ENCODE results near the gene UROD.

UROD gene

GRCh38 chr1:45008516-45008915, 3.5 kb upstream of the UROD start:
- DNase-seq (ENCODE audit: low spot score), result no peak

GRCh38 chr1:45009296-45009865, 2.7 kb upstream of the UROD start:
- no peak for DNase-seq (ENCODE audit: low spot score)

- DNase-seq (ENCODE audit: low spot score), result no peak
Measured at GRCh38 chr1:45009956-45010854, 1.8 kb upstream of the UROD start.

- peak; percentile 84 for DNase-seq (ENCODE audit: low spot score)
Measured at GRCh38 chr1:45010855-45011811, 921 bp upstream of the UROD start, which contains the start of gene HECTD3. HECTD3 (minus strand) TSS chr1:45011324; CDS start chr1:45011257, 67 bp downstream.

GRCh38 chr1:45012639-45013278, 705 bp downstream of the UROD start:
- no peak for DNase-seq (ENCODE audit: low spot score)

GRCh38 chr1:45013551-45014209, 1.6 kb downstream of the UROD start:
- no peak for DNase-seq (ENCODE audit: low spot score)

GRCh38 chr1:45014321-45015028, 2.4 kb downstream of the UROD start:
- peak; percentile 83 for DNase-seq (ENCODE audit: low spot score)

DNA sequence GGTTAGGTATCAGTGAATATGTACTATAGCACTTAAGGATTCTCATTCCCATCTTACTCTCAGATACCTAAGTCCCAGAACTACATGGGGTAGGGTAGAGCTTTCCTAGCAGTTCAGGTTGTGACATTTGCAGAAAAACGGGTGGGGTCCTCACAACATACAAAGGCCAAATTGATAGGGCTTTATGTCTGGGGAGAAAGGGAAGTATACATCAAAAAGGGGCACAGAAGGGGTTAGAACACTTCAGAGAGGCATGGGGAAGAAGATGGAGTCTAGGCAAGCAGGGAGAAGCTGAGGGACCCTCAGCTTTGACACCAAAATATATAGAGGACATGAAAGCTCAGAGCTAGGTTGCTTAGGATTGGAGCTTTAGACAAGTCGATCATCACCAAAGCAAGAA, 3.6 kb downstream of the UROD start:
- no peak for DNase-seq (ENCODE audit: low spot score)

DNA sequence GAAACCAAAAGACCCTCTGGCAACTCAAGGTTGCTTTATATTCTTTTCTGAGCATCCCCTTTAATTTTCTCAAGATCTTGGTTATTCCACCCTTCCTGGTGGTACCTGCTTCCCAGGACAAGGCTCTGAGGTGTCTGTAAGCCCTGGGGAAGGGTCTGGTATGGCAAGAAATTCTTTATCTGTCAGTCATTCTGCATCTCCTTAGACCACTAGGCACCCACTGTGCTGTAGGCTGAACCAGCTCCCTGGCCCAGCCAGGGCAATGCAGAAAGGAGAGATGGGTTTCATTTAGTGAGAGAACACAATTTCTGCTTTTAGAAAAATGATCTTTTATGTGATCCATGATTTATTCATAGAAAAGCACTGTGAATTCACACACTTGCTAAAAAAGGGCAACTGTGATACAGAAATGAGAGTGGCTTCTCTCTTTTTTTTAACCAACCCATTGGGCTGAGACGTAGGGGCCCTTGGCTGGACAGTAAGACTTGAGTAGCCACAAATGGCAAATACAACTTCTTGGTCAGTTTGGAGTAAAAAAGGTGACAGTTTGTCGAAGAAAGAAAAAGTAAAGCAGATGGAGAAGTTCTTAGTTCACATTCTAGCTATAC, 4.1 kb downstream of the UROD start:
- no peak for DNase-seq (ENCODE audit: low spot score)

DNA sequence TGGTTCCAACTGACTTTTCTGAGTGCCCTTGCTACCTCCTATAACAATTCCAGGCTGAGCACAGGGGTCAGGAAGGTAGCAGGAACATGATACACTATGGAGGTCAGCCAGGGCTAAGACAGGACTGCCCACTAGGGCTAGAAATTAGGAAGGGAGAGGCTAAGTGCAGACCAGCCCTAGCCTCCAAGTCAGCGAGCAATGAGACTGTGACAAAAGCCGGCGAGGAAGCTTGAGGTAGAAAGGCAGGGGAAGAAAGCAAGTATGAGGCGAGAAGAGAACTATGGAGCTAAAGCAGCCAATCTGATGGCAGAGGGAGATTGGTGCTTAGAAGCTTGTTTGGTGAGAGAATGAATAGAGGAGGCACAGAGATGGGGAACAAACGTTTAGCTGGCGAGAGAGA, 4.7 kb downstream of the UROD start:
- no peak for DNase-seq (ENCODE audit: low spot score)

- DNase-seq (ENCODE audit: low spot score), result peak; percentile 65
Measured at GRCh38 chr1:45018599-45019230, 6.7 kb downstream of the UROD start.

DNA sequence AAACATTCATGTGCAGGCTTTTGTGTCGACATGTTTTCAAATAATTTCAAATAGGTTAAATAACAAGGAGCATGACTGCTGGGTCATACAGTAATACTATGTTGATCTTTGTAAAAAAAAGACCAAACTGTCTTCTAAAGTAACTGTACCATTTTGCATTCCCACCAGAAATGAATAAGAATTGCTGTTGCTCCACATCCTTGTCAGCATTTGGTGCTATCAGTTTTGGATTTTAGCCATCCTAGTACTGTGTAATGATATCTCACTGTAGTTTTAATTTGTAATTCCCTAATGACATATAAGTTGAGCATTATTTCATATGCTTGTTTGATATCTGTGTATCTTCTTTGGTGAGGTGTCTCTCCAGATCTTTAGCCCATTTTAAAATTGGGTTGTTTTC, 11.6 kb downstream of the UROD start:
- DNase-seq (ENCODE audit: low spot score), result no peak

DNA sequence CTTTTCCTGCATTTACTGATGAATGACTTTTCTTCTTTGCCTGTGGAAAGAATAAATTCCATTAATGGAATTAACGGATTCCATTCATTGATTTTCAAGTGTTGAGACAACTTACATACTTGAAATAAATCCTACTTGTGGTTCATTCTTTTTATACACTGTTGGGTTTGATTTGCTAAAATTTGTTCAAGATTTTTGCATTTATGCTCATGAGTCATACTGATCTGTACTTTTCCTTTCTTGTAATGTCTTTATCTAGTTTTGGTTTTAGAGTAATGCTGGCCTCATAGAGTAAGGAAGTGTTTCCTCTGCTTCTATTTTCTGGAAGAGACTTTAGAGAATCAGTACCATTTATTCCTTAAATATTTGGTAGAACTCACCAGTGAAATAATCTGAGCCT, 14.4 kb downstream of the UROD start:
- DNase-seq (ENCODE audit: low spot score), result no peak

DNA sequence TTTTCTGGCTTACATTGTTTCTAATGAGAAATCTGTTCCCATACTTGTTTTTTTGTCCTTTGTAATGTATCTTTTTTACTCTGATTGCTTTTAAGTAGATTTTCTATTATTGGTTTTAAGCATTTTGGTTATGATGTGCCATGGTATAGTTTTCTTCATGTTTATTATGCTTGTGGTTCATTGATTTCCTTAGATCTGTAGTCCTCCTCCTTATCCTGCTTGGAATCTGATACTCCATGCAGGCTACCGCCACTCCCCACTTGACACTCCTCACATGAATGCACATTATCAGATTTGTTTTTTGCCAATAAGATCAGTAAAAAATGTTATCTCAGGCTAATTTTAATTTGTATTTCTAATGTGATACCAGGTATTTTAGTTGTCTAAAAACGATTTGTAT, 20.8 kb downstream of the UROD start:
- no peak for DNase-seq (ENCODE audit: low spot score)

DNA sequence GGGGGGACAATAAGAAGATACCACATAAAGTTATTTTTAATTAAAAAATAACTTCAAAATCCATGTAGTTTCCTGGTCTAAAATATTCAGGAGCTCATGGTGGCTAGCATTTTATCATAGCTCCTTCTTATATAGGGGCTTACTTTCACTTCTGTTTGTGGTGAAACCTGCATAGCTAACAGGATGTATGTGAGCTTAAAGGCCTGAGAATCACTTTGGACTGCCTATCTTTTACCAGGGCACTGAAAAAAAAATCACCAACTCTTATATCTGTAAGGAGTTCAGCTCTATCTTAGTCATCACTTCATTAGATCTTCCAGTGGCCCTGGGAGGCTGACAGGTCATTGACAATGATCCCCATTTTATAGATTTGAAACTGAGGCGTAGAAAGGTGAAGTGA, 21.3 kb downstream of the UROD start:
- DNase-seq (ENCODE audit: low spot score), result no peak

DNA sequence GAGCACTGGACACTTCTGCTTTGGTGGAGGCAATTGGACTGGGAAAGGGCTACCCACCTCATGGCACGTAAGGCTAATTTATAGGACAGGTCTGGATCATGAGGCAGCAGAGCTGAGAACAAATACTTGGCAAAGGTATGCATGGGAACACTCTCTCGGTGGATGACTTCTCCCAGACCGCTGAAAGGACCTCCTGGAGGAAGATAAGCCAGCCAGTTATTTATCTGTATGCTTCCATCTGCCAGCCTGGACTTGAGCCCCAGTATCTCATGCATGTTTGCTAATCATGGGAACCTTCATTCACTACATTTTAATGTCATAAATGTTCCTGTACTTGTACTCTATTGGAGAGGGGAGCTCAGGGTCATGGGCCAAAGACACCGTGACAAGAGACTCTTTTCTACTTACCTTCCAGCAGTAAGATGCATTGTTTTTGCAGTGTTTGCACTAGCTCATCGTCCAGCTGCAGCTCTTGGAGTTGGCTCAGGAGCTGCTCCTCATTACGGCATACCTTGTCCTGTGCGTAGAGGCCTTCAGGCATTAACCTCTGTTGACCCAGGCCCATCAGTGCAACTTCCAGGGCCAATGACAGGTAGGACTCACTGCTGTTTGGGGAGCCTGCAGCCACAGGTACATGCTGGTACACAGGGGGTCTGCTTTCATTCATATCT, 23.7 kb downstream of the UROD start:
- DNase-seq (ENCODE audit: low spot score), result no peak

DNA sequence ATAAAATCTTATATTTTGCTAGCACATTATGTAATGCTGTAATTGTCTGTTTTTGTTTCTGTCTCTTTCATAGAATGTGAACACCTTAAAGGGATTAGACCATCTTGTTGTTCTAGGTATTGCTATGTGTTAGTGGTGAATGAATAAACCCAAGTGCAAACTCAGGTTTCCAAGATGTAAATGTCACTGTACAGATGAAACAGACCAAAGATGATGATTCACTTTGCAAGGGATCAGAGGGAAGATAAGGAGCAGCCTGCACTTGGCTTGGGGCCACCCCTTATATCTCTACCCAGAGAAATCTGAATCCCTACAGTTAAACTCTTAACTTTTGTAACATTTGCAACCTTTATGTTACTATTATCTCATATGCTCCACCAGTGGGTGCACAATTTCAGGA, 25.4 kb downstream of the UROD start:
- peak; percentile 30 for DNase-seq (ENCODE audit: low spot score)

DNA sequence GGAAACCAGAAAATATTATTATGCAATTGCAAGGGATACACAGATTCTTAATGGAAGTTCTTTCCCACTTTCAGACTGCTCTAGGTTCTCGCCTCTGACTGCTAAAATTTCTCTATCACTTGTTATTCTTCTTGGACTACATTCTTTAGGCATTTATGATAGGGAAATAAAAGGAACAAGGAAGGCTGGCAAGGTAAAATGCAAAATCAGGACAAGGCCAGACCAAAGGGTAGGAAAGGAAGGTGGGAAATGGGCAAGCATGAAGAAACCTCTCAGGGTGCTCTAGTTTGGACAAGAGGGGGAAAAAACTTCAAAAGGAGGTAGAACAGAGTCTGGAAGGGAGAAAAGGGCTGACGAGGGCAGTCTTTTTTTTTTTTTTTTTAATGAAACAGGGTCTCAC, 26.2 kb downstream of the UROD start:
- no peak for DNase-seq (ENCODE audit: low spot score)

GRCh38 chr1:45038661-45039364, 26.8 kb downstream of the UROD start:
- DNase-seq (ENCODE audit: low spot score), result no peak

Measured in activated CD4-positive, alpha-beta T cell treated with anti-CD3 and anti-CD28 coated beads, Interleukin-2, Interleukin-4, amounts not matched to agents 100 ng/mL and 50 ng/mL, durations not matched to agents 16 hours and 8 hours (primary cell).